Dermis blood vessel endothelial cell (primary cell): ENCODE data around the gene INS. TPM values are rescaled to one million over a fixed set of nuclear protein-coding genes. Genes with fewer than 3 reads are reported as not detected.

Experiments
- DNase-seq: peaks from one replicate; pipeline ENCODE4 v3.0.0; 2010
- total RNA-seq: library from RNA; depleted of rRNA; stranded (reverse); fragments of >200 nt; gene quantifications from 2 replicates; pipeline ENCODE4 v1.2.3, GENCODE V29; 2014

Gene INS
- total RNA-seq, 1 donor from 2014 or later: not detected

GRCh38 chr11:2113776-2114175, 47.2 kb downstream of the INS start:
- DNase-seq: no peak

DNA sequence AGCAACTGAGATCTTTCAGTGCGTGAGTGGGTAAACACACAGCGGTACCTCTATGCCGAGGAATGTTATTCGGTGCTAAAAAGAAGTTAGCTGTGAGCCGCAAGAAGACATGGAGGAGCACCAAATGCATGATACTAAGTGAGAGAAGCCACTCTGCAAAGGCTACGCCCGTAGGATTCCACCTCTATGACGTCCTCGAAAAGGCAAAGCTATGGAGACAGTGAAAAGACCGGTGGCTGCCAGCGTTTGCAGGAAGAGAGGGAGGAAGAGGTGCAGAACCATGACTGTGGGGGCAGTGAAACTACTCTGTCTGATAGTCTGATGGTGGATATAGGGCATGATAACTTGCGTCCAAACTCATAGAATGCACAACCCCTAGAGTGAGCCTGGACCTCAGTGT, 50.5 kb downstream of the INS start:
- no peak for DNase-seq

Other genes with a start within 250 kb of the INS start
- not detected in 2 replicates for gene TNNT3, start 241.5 kb downstream of the INS start, total RNA-seq
- gene MRPL23, start 213.9 kb downstream of the INS start, total RNA-seq: 74.5 and 128 TPM in 2 replicates
- 9.7 and 66.4 TPM in 2 replicates for gene H19, start 163.4 kb downstream of the INS start, total RNA-seq
- gene IGF2, start 21.8 kb downstream of the INS start, total RNA-seq: 3.5 and 11.2 TPM in 2 replicates
- not detected in 2 replicates for gene TH, start 10.6 kb upstream of the INS start, total RNA-seq
- not detected in 2 replicates for gene ASCL2, start 109.4 kb upstream of the INS start, total RNA-seq
- not detected in 2 replicates for gene C11orf21, start 140.7 kb upstream of the INS start, total RNA-seq
- not detected in 2 replicates for gene TSPAN32, start 140.8 kb upstream of the INS start, total RNA-seq
- 248 and 294 TPM in 2 replicates for gene CD81, start 216.1 kb upstream of the INS start, total RNA-seq
- gene TSSC4, start 239.5 kb upstream of the INS start, total RNA-seq: 56.6 and 87.6 TPM in 2 replicates